ENCODE data around the gene SMAP2. TPM values are rescaled to one million over a fixed set of nuclear protein-coding genes. Genes with fewer than 3 reads are reported as not detected.

The SMAP2 gene
- polyA plus RNA-seq, 1 donor: 21.6 TPM

GRCh38 chr1:40399984-40400704 lies 26.6 kb downstream of the SMAP2 start:
- peaks cover 7% of the 10 kb centered on the region for H3K4me1 ChIP-seq (ENCODE audit: control insufficient read depth, insufficient read depth, low read length)
- no peak overlapping the region for H3K4me3 ChIP-seq (ENCODE audit: low read length)
- no peak for DNase-seq
- no peaks in the 10 kb centered on the region for H3K9me3 ChIP-seq (ENCODE audit: control insufficient read depth, low read depth, low read length)
- 100% methylated on average over 2 of the region's 4 CpGs for WGBS (ENCODE audit: insufficient coverage, low lambda C conversion rate)
- no peaks in the 10 kb centered on the region for H3K27me3 ChIP-seq (ENCODE audit: control insufficient read depth, insufficient read depth, low read length)
- no peak overlapping the region for H3K27ac ChIP-seq (ENCODE audit: low read length)
- H3K36me3 ChIP-seq (ENCODE audit: control insufficient read depth, insufficient read depth, low read length): no peaks in the 10 kb centered on the region

GRCh38 chr1:40401473-40402201 lies 28.1 kb downstream of the SMAP2 start:
- no peaks in the 10 kb centered on the region for H3K27me3 ChIP-seq (ENCODE audit: control insufficient read depth, insufficient read depth, low read length)
- no peaks in the 10 kb centered on the region for H3K36me3 ChIP-seq (ENCODE audit: control insufficient read depth, insufficient read depth, low read length)
- 100% methylated on average over 1 of the region's 7 CpGs for WGBS (ENCODE audit: insufficient coverage, low lambda C conversion rate)
- no peak overlapping the region for H3K4me3 ChIP-seq (ENCODE audit: low read length)
- no peaks in the 10 kb centered on the region for H3K9me3 ChIP-seq (ENCODE audit: control insufficient read depth, low read depth, low read length)
- no peak for DNase-seq
- no peaks in the 10 kb centered on the region for H3K4me1 ChIP-seq (ENCODE audit: control insufficient read depth, insufficient read depth, low read length)
- H3K27ac ChIP-seq (ENCODE audit: low read length): no peak overlapping the region

GRCh38 chr1:40404670-40405462 lies 31.3 kb downstream of the SMAP2 start:
- H3K9me3 ChIP-seq (ENCODE audit: control insufficient read depth, low read depth, low read length): no peaks in the 10 kb centered on the region
- H3K4me1 ChIP-seq (ENCODE audit: control insufficient read depth, insufficient read depth, low read length): no peaks in the 10 kb centered on the region
- 60% methylated on average over 1 of the region's 11 CpGs for WGBS (ENCODE audit: insufficient coverage, low lambda C conversion rate)
- no peak for DNase-seq
- H3K4me3 ChIP-seq (ENCODE audit: low read length): no peak overlapping the region
- H3K36me3 ChIP-seq (ENCODE audit: control insufficient read depth, insufficient read depth, low read length): peaks cover 5% of the 10 kb centered on the region
- H3K27ac ChIP-seq (ENCODE audit: low read length): no peak overlapping the region
- H3K27me3 ChIP-seq (ENCODE audit: control insufficient read depth, insufficient read depth, low read length): no peaks in the 10 kb centered on the region

- WGBS (ENCODE audit: insufficient coverage, low lambda C conversion rate): 83% methylated on average over 1 of the region's 4 CpGs
- Histone ChIP-seq H3K27ac (ENCODE audit: low read length) (no peak overlapping the region), H3K4me3 (ENCODE audit: low read length) (no peak overlapping the region), H3K9me3 (ENCODE audit: control insufficient read depth, low read depth, low read length) (no peaks in the 10 kb centered on the region), H3K27me3 (ENCODE audit: control insufficient read depth, insufficient read depth, low read length) (no peaks in the 10 kb centered on the region), H3K36me3 (ENCODE audit: control insufficient read depth, insufficient read depth, low read length) (peaks cover 5% of the 10 kb centered on the region), H3K4me1 (ENCODE audit: control insufficient read depth, insufficient read depth, low read length) (no peaks in the 10 kb centered on the region)
- DNase-seq: no peak
These were observed 32.3 kb downstream of the SMAP2 start for GRCh38 chr1:40405812-40406211.

GRCh38 chr1:40407453-40407852 lies 33.9 kb downstream of the SMAP2 start:
- H3K4me1 ChIP-seq (ENCODE audit: control insufficient read depth, insufficient read depth, low read length): no peaks in the 10 kb centered on the region
- H3K27ac ChIP-seq (ENCODE audit: low read length): no peak overlapping the region
- H3K27me3 ChIP-seq (ENCODE audit: control insufficient read depth, insufficient read depth, low read length): no peaks in the 10 kb centered on the region
- no peaks in the 10 kb centered on the region for H3K9me3 ChIP-seq (ENCODE audit: control insufficient read depth, low read depth, low read length)
- peaks cover 9% of the 10 kb centered on the region for H3K36me3 ChIP-seq (ENCODE audit: control insufficient read depth, insufficient read depth, low read length)
- H3K4me3 ChIP-seq (ENCODE audit: low read length): no peak overlapping the region
- no peak for DNase-seq

GRCh38 chr1:40409467-40409866 lies 35.9 kb downstream of the SMAP2 start:
- H3K9me3 ChIP-seq (ENCODE audit: control insufficient read depth, low read depth, low read length): no peaks in the 10 kb centered on the region
- H3K27ac ChIP-seq (ENCODE audit: low read length): no peak overlapping the region
- DNase-seq: no peak
- peaks cover 23% of the 10 kb centered on the region for H3K36me3 ChIP-seq (ENCODE audit: control insufficient read depth, insufficient read depth, low read length)
- H3K27me3 ChIP-seq (ENCODE audit: control insufficient read depth, insufficient read depth, low read length): no peaks in the 10 kb centered on the region
- WGBS (ENCODE audit: insufficient coverage, low lambda C conversion rate): 100% methylated on average over 1 of the region's 4 CpGs
- no peaks in the 10 kb centered on the region for H3K4me1 ChIP-seq (ENCODE audit: control insufficient read depth, insufficient read depth, low read length)
- no peak overlapping the region for H3K4me3 ChIP-seq (ENCODE audit: low read length)

- no peak overlapping the region for H3K27ac ChIP-seq (ENCODE audit: low read length)
These were observed 37.8 kb downstream of the SMAP2 start for GRCh38 chr1:40411294-40411693.

GRCh38 chr1:40411843-40412242 lies 38.3 kb downstream of the SMAP2 start:
- Histone ChIP-seq H3K9me3 (ENCODE audit: control insufficient read depth, low read depth, low read length) (no peaks in the 10 kb centered on the region), H3K27me3 (ENCODE audit: control insufficient read depth, insufficient read depth, low read length) (no peaks in the 10 kb centered on the region), H3K4me1 (ENCODE audit: control insufficient read depth, insufficient read depth, low read length) (no peaks in the 10 kb centered on the region), H3K27ac (ENCODE audit: low read length) (no peak overlapping the region), H3K4me3 (ENCODE audit: low read length) (no peak overlapping the region), H3K36me3 (ENCODE audit: control insufficient read depth, insufficient read depth, low read length) (peaks cover 46% of the 10 kb centered on the region)
- DNase-seq: no peak
- 93% methylated on average over 2 of the region's 2 CpGs for WGBS (ENCODE audit: insufficient coverage, low lambda C conversion rate)

More at GRCh38 chr1:40411294-40411693, 37.8 kb downstream of the SMAP2 start:
- Histone ChIP-seq H3K4me3 (ENCODE audit: low read length) (no peak overlapping the region), H3K27me3 (ENCODE audit: control insufficient read depth, insufficient read depth, low read length) (no peaks in the 10 kb centered on the region), H3K36me3 (ENCODE audit: control insufficient read depth, insufficient read depth, low read length) (peaks cover 40% of the 10 kb centered on the region), H3K9me3 (ENCODE audit: control insufficient read depth, low read depth, low read length) (no peaks in the 10 kb centered on the region), H3K4me1 (ENCODE audit: control insufficient read depth, insufficient read depth, low read length) (no peaks in the 10 kb centered on the region)
- WGBS (ENCODE audit: insufficient coverage, low lambda C conversion rate): 73% methylated on average over 2 of the region's 5 CpGs
- no peak for DNase-seq

- Histone ChIP-seq H3K4me3 (ENCODE audit: low read length) (no peak overlapping the region), H3K27ac (ENCODE audit: low read length) (no peak overlapping the region), H3K9me3 (ENCODE audit: control insufficient read depth, low read depth, low read length) (no peaks in the 10 kb centered on the region), H3K27me3 (ENCODE audit: control insufficient read depth, insufficient read depth, low read length) (no peaks in the 10 kb centered on the region), H3K4me1 (ENCODE audit: control insufficient read depth, insufficient read depth, low read length) (no peaks in the 10 kb centered on the region), H3K36me3 (ENCODE audit: control insufficient read depth, insufficient read depth, low read length) (peaks cover 52% of the 10 kb centered on the region)
- WGBS (ENCODE audit: insufficient coverage, low lambda C conversion rate): 93% methylated on average over 2 of the region's 6 CpGs
- DNase-seq: no peak
These were observed 40.2 kb downstream of the SMAP2 start for GRCh38 chr1:40413527-40414252.

GRCh38 chr1:40414331-40414730 lies 40.8 kb downstream of the SMAP2 start:
- no peaks in the 10 kb centered on the region for H3K27me3 ChIP-seq (ENCODE audit: control insufficient read depth, insufficient read depth, low read length)
- no peak overlapping the region for H3K4me3 ChIP-seq (ENCODE audit: low read length)
- H3K36me3 ChIP-seq (ENCODE audit: control insufficient read depth, insufficient read depth, low read length): peaks cover 51% of the 10 kb centered on the region
- no peaks in the 10 kb centered on the region for H3K9me3 ChIP-seq (ENCODE audit: control insufficient read depth, low read depth, low read length)
- H3K4me1 ChIP-seq (ENCODE audit: control insufficient read depth, insufficient read depth, low read length): no peaks in the 10 kb centered on the region
- no peak for DNase-seq
- no peak overlapping the region for H3K27ac ChIP-seq (ENCODE audit: low read length)
- WGBS (ENCODE audit: insufficient coverage, low lambda C conversion rate): no CpG with 5 or more reads among the region's 3 CpGs
